ENCODE measurements around the gene SPRED1.

The SPRED1 gene

DNA sequence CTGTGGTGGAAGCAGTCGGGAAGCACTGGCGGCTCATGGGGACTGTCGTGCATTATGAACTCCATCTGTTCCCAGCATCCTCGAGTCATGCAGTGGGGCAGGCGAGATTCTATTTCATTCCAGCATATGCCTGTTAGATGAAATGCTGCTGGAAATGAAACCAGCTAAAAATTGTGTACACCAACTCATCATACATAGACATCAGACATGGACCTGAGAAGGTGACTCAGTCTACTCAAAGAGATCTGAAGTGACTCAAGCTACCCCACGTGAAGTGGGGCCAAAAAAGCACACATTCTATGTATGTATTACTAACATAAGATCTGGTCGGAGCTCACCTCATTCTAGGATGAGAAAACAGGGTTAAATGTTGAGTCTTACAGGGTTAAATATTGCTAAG, 153.8 kb downstream of the SPRED1 start:
- Histone ChIP-seq H3K4me3 (ENCODE audit: low read length) (no peak overlapping the region), H3K9me2 (replicated peaks; ENCODE audit: control insufficient read depth, low read length) (no peaks in the 10 kb centered on the region), H3K27ac (ENCODE audit: low read depth, low read length) (no peak overlapping the region), H3K27me3 (ENCODE audit: control insufficient read depth, low read length) (peaks cover 4% of the 10 kb centered on the region; the same call in 1 of the 2 replicates), H3K9me3 (ENCODE audit: control insufficient read depth, insufficient read depth, low read length) (no peaks in the 10 kb centered on the region), H3K79me2 (ENCODE audit: control insufficient read depth, low read length) (no peaks in the 10 kb centered on the region), H4K20me1 (ENCODE audit: control insufficient read depth, insufficient read depth, low read depth, low read length) (no peaks in the 10 kb centered on the region), H3K4me1 (ENCODE audit: control insufficient read depth, low read length) (no peaks in the 10 kb centered on the region), H3K4me2 (ENCODE audit: low read length) (no peak overlapping the region), H3F3A (ENCODE audit: control insufficient read depth, insufficient read depth) (no peaks in the 10 kb centered on the region), H3K36me3 (ENCODE audit: control insufficient read depth, low read length) (no peaks in the 10 kb centered on the region)
- TF ChIP-seq, protein P1, sequence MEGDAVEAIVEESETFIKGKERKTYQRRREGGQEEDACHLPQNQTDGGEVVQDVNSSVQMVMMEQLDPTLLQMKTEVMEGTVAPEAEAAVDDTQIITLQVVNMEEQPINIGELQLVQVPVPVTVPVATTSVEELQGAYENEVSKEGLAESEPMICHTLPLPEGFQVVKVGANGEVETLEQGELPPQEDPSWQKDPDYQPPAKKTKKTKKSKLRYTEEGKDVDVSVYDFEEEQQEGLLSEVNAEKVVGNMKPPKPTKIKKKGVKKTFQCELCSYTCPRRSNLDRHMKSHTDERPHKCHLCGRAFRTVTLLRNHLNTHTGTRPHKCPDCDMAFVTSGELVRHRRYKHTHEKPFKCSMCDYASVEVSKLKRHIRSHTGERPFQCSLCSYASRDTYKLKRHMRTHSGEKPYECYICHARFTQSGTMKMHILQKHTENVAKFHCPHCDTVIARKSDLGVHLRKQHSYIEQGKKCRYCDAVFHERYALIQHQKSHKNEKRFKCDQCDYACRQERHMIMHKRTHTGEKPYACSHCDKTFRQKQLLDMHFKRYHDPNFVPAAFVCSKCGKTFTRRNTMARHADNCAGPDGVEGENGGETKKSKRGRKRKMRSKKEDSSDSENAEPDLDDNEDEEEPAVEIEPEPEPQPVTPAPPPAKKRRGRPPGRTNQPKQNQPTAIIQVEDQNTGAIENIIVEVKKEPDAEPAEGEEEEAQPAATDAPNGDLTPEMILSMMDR (IDR thresholded peaks at IDR 0.05; ENCODE audit: low read depth, low read length, poor library complexity, severe bottlenecking), result no peak
- TF ChIP-seq EZH2phosphoT487 (IDR thresholded peaks at IDR 0.05; ENCODE audit: borderline replicate concordance, low read length), result no peak
